AG20443 (cell line): ENCODE results near the gene MYCN.
"Not testable (repeated sequence)": the region's sequence is repeated elsewhere in the genome, so short reads cannot be mapped to it uniquely, and the experiment has no call there.

Source experiments
- DNase-seq: peaks from one replicate; pipeline ENCODE4 v3.0.0; 2012; ENCODE audit warnings: low spot score, mixed read lengths

MYCN gene

DNA sequence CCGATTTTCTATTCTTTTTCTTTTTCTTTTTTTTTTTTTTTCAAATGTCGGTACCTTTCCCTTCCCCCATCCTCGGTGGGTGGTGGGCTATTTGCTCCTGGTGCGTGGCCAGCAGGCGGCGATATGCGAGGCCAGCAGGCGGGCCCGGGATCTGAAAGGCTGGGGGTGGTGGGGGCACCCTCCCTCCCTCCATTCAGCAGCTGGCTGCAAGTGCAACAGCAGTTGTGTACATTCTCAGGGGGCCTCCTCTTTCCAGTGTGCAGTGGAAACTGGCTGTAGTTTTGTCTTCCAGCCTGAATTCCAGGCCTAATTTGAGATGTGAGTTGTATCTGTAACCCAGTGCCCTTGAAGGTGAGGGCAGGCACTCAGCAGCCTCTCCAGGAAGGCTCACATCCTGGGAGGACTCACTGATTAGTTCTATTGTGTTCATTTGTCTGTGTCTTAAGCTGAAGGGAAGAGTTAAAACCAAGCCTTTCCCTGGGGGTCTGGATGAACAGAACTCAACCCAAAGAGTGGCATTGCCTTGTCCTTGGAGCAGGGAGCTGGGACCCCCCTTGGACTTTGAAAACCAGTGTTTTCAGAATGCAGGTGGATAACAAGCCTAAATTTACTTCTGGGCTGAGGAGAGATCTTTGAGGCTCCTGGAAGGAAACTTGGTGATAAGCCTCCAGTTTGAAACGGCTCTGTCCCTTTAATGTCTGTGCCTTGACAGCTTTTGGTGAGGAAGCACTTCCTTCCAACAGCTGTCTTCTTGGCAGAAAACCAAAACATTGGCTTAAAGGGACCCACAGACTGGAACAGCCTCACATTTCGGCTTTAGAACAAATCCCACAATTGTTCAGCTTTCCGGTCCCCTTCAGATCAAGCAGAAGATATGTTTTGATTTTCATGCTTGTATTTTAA is 3.3 kb downstream of the MYCN start:
- DNase-seq, result no peak

DNA sequence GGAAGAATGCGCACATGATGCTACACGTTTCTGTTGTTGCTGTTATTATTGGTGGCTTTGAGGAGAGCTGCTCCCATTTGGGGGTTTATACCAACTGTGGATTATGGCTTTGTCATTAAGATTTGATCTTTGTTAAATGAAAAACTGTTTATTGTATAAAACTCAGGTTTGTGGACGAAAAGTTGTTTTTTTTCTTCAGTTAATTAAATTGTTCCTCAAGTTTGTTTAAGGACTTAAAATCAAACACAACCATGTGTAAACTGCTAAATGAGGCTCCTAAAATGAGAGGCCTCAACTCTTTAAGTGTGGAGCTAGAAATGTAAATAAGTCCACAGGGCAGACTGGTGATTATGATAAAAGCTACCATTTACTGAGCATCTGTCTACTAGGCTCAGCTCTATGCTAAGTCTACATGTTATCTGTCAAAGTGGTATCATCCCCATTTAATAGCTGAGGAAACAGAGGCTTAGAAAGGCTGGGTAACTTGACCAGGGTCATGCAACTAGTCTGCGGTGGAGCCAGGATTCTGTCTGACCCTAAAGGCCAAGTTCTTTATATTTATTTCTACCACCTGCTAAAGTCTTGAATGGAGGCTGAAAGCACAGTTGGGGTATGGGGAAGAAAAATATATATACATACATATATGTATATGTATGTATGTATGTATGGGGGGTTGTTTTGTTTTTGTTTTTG is 4.1 kb downstream of the MYCN start:
- no peak for DNase-seq

DNA sequence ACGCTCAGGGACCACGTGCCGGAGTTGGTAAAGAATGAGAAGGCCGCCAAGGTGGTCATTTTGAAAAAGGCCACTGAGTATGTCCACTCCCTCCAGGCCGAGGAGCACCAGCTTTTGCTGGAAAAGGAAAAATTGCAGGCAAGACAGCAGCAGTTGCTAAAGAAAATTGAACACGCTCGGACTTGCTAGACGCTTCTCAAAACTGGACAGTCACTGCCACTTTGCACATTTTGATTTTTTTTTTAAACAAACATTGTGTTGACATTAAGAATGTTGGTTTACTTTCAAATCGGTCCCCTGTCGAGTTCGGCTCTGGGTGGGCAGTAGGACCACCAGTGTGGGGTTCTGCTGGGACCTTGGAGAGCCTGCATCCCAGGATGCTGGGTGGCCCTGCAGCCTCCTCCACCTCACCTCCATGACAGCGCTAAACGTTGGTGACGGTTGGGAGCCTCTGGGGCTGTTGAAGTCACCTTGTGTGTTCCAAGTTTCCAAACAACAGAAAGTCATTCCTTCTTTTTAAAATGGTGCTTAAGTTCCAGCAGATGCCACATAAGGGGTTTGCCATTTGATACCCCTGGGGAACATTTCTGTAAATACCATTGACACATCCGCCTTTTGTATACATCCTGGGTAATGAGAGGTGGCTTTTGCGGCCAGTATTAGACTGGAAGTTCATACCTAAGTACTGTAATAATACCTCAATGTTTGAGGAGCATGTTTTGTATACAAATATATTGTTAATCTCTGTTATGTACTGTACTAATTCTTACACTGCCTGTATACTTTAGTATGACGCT is 5.8 kb downstream of the MYCN start:
- no peak for DNase-seq

DNA sequence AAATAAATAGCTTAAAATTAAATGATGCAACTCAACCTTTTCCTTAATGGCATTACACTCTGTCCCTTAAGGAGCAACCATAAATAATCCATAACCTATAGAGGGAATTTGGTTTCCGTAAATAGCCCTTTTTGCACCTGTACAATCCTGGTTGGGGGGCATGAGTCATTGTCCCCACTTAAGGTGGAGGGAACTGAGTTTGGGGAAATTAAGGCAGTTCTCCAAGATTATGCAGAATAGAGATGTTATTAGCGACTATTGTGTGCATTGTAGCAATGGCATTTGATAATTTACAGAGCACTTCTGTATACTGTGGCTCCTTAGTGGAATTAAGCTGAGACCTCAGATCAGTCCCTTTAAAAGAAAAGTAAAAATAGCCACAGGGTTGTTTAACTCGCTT is 6.6 kb downstream of the MYCN start:
- no peak for DNase-seq

DNA sequence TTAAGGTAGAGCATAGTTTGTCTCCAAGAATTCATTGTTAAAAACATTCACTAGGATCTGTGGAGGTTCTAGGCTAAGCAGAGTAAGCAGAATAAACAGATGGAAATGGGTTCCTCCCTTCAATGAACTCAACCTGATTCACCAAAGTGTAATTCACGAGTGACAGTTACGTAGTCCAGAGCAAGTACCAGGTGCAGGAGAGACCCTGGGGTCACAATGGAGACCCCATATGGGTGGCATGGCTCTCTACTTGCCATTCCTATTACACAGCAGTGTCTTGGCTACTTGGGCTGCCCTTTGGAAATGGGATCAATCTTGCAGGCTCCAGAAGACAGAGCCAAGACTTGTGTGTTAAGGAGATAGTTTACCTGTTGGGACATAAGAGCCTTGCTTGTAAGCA is 7.1 kb downstream of the MYCN start:
- no peak for DNase-seq

DNA sequence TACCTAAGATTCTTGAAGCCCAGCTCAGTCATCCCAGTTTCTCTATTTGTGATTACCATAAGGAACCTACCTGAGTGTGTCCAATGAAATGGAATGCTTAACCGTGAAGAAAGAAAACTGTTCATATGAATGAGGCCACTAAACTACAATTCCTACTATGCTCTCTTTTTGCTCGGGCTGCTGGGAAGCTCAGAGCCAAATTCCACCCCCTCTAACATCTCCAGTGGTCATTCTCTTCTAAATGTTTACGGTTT is 8.3 kb downstream of the MYCN start:
- DNase-seq, result no peak

DNA sequence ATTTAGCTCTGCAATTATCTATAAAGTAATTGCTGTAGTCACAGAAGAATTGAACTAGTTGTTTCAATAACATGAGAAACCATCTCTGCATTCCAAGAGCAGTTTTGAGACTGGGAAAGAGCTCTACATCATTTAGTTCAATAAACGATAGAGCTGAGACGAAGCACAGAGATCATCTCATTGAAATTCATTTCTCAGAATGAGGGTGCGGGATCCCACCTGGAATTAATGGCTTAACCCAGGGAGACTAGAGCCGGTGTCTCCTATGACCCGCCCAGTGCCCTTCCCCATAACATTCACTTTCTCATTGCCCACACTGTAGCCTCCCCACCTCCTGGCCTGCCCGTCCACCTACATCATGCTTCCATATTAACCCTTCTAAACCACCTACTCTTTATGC is 8.8 kb downstream of the MYCN start:
- DNase-seq, result no peak

DNA sequence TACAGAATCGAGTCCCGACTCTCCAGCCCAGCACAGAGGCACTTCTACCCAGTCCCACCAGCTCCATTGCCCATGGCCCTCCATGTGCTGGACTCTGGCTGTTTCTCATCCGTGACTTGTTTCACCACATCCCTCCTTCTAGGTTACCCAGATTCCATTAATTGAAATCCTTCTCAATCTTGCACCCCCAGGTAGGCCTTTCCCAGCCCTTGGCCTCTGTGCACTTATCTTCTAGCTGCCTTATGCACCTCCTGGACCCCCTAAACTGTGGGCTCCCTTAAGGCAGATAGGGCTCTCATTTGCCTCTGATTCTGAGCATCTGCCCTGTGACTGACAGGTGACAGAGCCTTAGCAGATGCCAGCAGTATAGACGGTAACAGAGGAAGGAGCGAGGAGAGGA is 9.2 kb downstream of the MYCN start:
- DNase-seq, result no peak

DNA sequence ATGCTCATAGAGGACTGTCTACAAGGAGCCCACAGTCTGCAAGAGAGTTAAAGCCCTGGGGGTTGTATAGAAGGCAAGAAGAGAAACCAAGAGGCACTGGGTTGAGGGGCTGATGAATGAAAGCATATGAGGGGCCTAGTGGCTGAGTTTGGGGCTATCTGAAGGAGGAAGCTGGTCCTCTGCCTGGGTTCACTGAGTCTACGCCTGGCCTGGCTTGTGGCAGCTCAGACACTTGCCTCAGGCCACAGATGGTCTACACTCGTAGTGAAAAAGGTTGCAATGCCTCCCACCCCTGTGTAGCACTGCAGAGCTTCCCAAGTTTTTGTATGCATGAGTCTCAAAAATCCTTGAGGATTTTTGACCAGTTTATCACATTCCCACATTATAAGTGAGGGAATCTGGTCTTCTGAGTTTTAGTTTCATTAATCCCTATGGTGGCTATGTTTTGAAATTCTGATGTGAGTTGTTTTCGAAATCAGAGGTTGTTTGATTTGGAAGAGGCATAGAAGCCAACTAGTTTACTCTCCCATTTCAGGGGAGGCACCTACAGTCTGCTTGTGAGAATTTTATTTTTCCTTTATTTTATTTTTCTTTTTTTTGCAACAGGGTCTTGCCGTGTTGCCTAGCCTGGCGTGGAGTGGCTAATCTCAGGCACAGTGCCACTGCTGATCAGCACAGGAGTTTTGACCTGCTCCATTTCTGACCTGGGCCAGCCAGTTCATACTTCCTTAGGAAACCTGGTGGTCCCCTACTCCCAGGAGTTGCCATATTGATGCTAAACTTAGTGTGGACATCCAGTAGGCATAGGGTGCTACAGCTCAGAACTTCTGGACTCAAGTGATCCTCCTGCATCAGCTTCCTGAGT is 10.0 kb downstream of the MYCN start:
- DNase-seq, result no peak

DNA sequence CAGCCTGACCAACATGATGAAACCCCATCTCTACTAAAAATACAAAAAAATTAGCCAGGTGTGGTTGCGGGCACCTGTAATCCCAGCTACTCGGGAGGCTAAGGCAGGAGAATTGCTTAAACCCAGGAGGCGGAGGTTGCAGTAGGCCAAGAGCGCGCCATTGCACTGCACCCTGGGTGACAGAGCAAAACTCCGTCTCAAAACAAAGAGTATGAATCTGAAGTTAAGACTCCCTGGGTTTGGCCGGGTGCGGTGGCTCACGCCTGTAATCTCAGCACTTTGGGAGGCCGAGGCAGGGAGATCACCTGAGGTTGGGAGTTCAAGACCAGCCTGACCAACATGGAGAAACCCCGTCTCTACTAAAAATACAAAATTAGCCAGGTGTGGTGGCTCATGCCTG is 11.6 kb downstream of the MYCN start:
- DNase-seq, result not testable (repeated sequence)

DNA sequence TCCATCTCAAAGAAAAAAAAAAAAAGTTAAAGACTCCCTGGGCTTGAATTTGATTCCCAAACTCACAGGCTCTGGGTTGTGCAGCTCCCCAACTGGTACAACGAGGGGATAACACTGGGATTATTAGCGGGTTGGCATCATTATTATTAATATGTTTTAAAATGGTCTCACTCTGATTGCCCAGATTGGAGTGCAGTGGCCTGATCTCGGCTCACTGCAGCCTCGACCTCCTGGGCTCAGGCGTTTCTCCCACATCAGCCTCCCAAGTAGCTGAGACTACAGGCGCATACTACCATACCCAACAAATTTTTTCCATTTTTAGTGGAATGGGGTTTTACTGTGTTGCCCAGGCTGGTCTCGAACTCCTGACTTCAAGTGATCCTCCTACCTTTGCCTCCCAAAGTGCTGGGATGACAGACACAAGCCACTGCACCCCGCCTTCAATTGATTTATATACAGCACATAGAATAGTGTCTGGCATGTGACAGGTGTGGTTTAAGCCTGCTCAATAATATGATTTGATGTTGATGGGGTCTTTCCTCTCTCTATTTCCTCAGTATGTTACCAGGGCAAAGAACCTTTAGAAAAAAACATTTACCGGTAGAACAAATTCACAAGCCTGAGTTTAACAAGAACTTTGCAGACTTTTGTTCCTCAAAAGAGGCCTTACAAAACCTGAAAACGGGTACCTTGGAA is 12.2 kb downstream of the MYCN start:
- no peak for DNase-seq

DNA sequence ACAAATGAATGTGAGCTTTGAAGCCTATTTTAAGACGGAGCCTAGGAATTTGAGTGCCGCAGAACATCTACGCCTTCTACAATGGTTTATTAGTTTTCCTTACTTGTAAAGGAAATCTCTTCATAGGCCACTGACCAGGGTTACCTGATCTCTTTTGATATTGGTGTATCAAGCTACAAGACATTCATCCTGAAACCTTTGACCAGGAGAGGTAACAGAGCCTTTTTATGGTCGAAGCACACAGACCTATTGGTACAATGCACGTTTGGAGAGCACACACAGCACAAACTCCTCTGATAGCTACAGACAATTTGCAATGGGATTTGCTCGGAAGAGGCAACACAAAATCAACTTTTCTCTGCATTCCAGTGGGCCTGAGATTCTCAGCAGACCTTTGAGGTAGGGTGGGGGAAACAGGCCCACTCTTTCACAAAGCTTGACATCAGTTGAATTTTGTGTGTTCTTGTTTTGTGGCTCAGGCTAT is 12.8 kb downstream of the MYCN start:
- no peak for DNase-seq

DNA sequence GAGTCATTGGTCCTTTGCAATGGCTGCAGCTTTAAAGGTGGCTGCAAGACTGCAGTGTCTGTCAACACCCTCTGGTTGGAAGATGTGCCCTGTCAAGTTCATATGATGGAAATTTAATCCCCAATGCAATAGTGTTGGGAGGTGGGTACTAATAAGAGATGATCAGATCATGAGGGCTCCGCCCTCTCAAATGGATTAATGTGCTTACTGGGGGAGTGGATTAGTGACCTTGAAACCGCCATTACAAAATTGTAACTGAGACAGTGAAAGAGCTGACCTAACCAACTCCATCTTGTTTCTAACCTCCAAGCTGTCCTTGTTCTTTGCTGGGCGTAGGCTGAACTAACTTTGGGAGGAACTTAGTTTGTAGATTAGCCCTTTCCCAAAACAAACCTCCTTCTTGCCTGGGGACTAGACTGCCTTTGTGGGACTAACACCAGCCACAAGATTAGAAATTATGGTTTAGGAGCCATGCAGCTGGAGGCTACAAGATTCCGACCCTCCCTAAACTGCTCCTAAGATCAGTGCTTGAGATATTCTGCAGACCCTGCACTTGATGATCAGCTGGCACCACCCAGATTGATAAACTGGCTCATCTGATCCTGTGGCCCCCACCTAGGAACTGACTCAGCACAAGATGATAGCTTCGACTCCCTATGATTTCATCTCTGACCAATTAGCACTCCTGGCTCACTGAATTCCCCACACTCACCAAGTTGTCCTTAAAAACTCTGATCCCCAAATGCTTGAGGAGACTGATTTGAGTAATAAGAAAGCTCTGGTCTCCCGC is 13.7 kb downstream of the MYCN start:
- no peak for DNase-seq

DNA sequence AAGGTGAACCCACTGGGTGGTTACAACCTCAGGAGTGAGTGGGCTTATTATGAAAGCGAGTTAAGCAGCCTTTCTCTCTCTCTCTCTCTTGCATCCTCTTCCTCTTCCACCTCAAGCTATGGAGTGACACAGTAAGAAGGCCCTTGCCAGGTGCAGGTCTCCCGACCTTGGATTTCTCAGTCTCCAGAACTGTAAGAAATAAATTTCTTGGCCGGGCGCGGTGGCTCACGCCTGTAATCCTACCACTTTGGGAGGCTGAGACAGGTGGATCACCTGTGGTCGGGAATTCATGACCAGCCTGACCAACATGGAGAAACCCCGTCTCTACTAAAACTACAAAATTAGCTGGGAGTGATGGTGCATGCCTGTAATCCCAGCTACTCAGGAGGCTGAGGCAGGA is 14.4 kb downstream of the MYCN start:
- no peak for DNase-seq

DNA sequence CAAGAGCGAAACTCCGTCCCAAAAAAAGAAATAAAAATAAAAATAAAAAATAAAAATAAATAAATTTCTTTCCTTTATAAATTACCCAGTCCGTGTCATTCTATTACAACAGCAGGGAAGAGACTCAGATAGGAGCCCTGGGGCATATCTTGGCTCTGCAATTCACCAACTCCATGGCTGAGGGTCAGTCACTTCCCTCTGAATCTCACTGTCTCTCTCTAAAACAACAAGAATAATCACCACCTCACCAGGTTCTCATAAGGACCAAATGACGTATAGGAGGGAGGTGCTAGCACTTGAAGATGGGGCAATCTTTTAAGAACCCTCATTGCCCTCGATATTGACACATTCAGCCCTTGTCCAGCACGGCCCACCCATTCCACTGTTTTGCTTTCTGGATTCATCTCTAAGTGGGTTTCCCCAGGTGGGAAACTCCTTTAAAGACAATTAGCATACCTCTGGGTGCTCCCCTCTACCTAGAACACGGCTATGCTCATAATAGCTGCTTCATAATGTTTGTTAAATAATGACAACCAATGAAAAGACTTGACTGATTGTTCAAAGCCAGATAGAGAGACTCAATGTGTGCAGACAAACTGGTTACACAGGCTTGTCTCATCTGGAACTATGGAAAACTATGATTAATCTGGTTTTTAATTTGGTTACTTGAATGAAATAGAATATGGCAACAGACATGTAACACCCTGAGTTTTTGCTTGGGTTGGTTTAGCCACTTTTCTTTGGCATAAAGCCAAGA is 15.1 kb downstream of the MYCN start:
- DNase-seq, result no peak

DNA sequence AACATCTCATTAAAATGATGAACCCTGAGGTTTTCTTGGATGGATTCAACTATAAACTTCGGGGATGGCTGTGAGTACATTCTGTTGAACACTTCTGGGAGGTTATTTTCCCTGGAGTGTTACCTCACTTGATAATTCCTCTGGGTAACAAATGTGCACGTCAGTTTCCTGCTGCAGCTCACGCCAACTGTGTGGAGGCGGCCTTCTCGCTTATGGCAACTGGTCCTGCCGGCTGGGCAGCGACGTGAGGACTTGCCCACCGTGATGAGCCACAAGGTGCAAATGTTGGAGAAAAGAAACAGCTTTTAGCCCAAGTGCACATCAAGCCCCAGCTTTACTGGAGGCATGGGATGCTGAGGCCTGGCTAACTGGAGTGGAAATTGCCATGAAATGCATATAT is 15.9 kb downstream of the MYCN start:
- DNase-seq, result no peak

DNA sequence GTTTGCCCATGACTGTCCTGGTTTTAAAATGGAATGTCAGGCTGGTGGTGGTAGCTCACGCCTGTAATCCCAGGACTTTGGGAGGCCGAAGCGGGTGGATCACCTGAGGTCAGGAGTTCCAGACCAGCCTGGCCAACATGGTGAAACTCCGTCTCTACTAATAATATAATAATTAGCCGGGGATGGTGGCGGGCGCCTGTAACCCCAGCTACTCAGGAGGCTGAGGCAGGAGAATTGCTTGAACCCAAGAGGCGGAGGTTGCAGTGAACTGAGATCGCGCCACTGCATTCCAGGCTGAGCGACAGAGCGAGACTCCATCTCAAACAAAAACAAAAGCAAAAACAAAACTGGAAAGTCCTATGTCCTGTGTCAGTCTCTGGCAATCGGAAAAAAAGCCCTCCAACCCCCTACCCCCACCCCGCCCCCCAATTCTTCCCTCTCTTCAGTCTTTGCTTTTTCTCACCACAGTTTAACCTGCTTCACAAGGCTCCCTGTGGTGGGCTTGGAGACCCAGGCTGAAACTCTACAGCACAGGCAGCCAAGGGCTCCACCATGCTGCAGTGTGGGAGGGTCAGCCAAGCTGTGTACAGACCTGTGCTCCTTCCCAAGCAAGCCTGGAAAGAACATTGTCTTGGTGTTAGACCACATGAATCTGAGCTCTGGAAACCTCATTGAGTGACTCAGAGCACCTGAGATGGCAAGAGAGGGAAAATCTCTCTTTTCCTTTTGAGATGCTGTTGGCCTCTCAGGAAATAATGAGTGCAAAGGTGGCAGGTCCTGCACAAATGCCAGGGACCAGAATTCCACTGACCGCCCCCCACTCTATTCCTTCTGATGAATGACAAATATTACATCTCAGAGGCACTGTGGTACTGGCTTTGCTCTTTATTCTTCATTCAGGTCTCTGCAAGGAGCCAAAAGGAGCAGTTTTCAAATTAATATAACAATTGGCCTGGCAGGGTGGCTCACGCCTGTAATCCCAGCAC is 16.7 kb downstream of the MYCN start:
- DNase-seq, result no peak

DNA sequence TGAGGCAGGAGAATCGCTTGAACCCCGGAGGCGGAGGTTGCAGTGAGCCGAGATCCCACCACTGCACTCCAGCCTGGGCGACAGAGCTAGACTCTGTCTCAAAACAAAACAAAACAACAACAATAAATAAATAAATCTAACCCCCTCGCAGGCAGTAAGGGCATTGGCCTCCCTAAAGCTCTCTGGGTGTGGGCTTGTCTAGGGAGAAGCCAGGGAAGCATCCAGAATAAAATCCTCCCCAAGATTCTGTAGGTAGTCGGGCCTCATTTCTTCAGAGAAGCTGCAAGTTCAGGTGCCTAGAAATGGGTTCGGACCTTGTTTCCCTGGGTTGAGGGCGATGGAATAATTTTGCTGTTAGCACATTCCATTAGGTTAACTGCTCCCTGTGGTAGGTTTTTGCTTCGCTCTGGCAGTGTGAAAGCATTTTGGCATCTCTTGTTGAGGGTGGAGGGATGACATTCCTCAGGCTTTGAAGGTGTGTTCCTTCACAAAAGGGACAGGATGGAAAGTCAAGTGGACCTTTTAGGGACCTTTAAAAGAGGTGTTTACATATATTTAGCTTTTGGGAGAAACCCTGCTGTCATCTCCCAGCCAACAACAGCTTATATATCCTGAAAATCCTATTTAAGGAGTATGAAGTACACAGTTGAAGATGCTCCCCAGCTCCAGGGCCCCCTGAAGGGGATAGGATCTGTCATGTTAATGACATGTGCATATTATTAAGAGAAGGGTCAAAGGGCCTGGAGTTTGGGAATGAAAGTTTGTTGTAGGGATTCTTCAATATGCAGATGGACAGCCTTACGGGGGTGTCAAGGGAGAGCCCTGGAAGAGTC is 17.7 kb downstream of the MYCN start:
- no peak for DNase-seq
